Hypothalamus (tissue), 51 donors: Measurements from ENCODE around the gene MSH5.
A peak's percentile ranks its signal among the peaks of the same experiment; 100 is the strongest.

ENCODE experiments used
- DNase-seq, 51 donors: peaks; one replicate each; lab custom pipeline; 2025; lab: John Stamatoyannopoulos, UW

Gene MSH5

GRCh38 chr6:31750411-31751022, 10.7 kb downstream of the MSH5 start:
- DNase-seq, result no peak

- DNase-seq, result no peak
Measured at GRCh38 chr6:31752739-31753319, 13.0 kb downstream of the MSH5 start.

- no peak for DNase-seq
Measured at GRCh38 chr6:31758281-31758680, 18.5 kb downstream of the MSH5 start.

GRCh38 chr6:31760790-31761189, 21.0 kb downstream of the MSH5 start:
- DNase-seq, result no peak

- DNase-seq, result no peak
Measured at GRCh38 chr6:31761343-31761742, 21.5 kb downstream of the MSH5 start.

GRCh38 chr6:31762356-31762755, 22.6 kb downstream of the MSH5 start, which contains the start of gene SAPCD1:
Gene SAPCD1 (plus strand): TSS chr6:31762656. CDS start chr6:31763055, 399 bp downstream.
- no peak for DNase-seq

- no peak for DNase-seq
Measured at GRCh38 chr6:31762878-31763618, 23.2 kb downstream of the MSH5 start.

GRCh38 chr6:31763619-31763940, 23.8 kb downstream of the MSH5 start:
- peak in 10 of 51 donors; percentile 7 to 30 (median 16) for DNase-seq

GRCh38 chr6:31764198-31764597, 24.4 kb downstream of the MSH5 start:
- DNase-seq, result no peak

GRCh38 chr6:31765559-31765909, 25.7 kb downstream of the MSH5 start:
- no peak for DNase-seq

GRCh38 chr6:31765910-31766794, 26.3 kb downstream of the MSH5 start:
- peak in 1 of 51 donors; percentile 8 for DNase-seq

- no peak for DNase-seq
Measured at GRCh38 chr6:31767096-31767645, 27.4 kb downstream of the MSH5 start.

- peak in 1 of 51 donors; percentile 8 for DNase-seq
Measured at GRCh38 chr6:31768363-31769257, 28.8 kb downstream of the MSH5 start.

- peak in 6 of 51 donors; percentile 4 to 29 (median 18) for DNase-seq
Measured at GRCh38 chr6:31769684-31770371, 30.0 kb downstream of the MSH5 start.

- DNase-seq, result no peak
Measured at GRCh38 chr6:31770860-31771259, 31.1 kb downstream of the MSH5 start.

- DNase-seq, result no peak
Measured at GRCh38 chr6:31771992-31772358, 32.2 kb downstream of the MSH5 start.

- no peak for DNase-seq
Measured at GRCh38 chr6:31775184-31775583, 35.4 kb downstream of the MSH5 start.

- no peak for DNase-seq
Measured at GRCh38 chr6:31775633-31776484, 36.1 kb downstream of the MSH5 start.
